HepG2 (cell line): Measurements from ENCODE around the gene CYYR1. TPM values are rescaled to one million over a fixed set of nuclear protein-coding genes. Genes with fewer than 3 reads are reported as not detected.

ENCODE experiments used
- ATAC-seq: fragments of 200-7000 bp; cut with Tn5 transposase; 3 replicates; pipeline ENCODE4 v1.9.1; 2020; ENCODE audit warnings: mild to moderate bottlenecking, moderate library complexity
- BruUV-seq: library from RNA; stranded (reverse); fragments of 400-500 nt; replicated peaks from 2 replicates; lab custom pipeline; 2021; lab: Mats Ljungman, UMichigan
- CTCF ChIA-PET: fragments of 300-600 bp; formaldehyde crosslinking; extraction: SDS; loops from one replicate; lab custom pipeline; 2021; ENCODE audit warnings: low total read pairs, inconsistent platforms, low intra/inter-chr PET ratio; lab: Yijun Ruan, JAX
- POLR2A ChIA-PET: fragments of 350-600 bp; sonication (Branson Sonifier 250); formaldehyde crosslinking; loops from one replicate; lab custom pipeline; 2020; ENCODE audit warnings: antibody characterized with exemption, inconsistent platforms; lab: Yijun Ruan, JAX
- DNase-seq: peaks from one replicate; pipeline ENCODE4 v3.0.0-alpha.2; 2015; ENCODE audit warnings: low spot score
- FAIRE-seq: peaks from 3 replicates; lab custom pipeline; 2011; peaks lifted over from hg19 to GRCh38; lab: Jason Lieb, UNC
- H2AFZ ChIP-seq: one replicate; pipeline ENCODE4 v1.6.1; 2011; ENCODE audit warnings: low read length, inconsistent platforms
- H3K27ac ChIP-seq: fragments of 300-600 bp; 3 replicates; pipeline ENCODE4 v1.8.0; 2011; ENCODE audit warnings: mixed run types, mild to moderate bottlenecking, mixed read lengths, low read length, inconsistent platforms; ENCODE audit not compliant: insufficient read depth; ENCODE audit errors: extremely low read length
- H3K27me3 ChIP-seq, 2 experiments: fragments of 200-600 bp in 1 of 2; 2 replicates in 1 of 2; 3 replicates in 1 of 2; pipeline versions ENCODE4 v1.6.0 to v1.8.0; 2011; ENCODE audit warnings: low read length in 2 of 2, mild to moderate bottlenecking in 2 of 2, moderate library complexity in 2 of 2, inconsistent platforms in 1 of 2; ENCODE audit not compliant: insufficient read depth in 2 of 2, control insufficient read depth in 1 of 2
- H3K36me3 ChIP-seq, 2 experiments: fragments of 200-600 bp in 1 of 2; replicated peaks in 1 of 2; 2 replicates in 1 of 2; 3 replicates in 1 of 2; pipeline versions ENCODE4 v1.5.1 to v1.8.0; 2011; ENCODE audit warnings: low read length in 2 of 2, inconsistent platforms in 1 of 2; ENCODE audit not compliant: insufficient read depth in 2 of 2, control insufficient read depth in 1 of 2
- H3K4me1 ChIP-seq: 2 replicates; pipeline ENCODE4 v1.5.1; 2012; ENCODE audit warnings: low read length, inconsistent platforms; ENCODE audit not compliant: insufficient read depth
- H3K4me2 ChIP-seq: 2 replicates; pipeline ENCODE4 v1.6.0; 2011; ENCODE audit warnings: low read depth, low read length, inconsistent platforms
- H3K4me3 ChIP-seq, 3 experiments: fragments of 200-600 bp in 1 of 3; sonication (generic), shearing (Covaris generic) in 1 of 3; replicated peaks in 1 of 3; 2 replicates each; pipeline ENCODE4 v1.5.1; 2011 to 2016; ENCODE audit warnings: low read length in 3 of 3, inconsistent platforms in 2 of 3, low read depth in 2 of 3, mild to moderate bottlenecking in 2 of 3, control low read depth in 1 of 3, mixed read lengths in 1 of 3; ENCODE audit not compliant: insufficient read depth in 1 of 3
- H3K79me2 ChIP-seq: one replicate; pipeline ENCODE4 v1.6.1; 2011; ENCODE audit warnings: low read length, inconsistent platforms; ENCODE audit not compliant: insufficient read depth
- H3K9ac ChIP-seq: 2 replicates; pipeline ENCODE4 v1.6.0; 2011; ENCODE audit warnings: mild to moderate bottlenecking, low read depth, low read length, inconsistent platforms; ENCODE audit not compliant: insufficient read depth
- H3K9me3 ChIP-seq: 2 replicates; pipeline ENCODE4 v1.5.1; 2012; ENCODE audit warnings: mild to moderate bottlenecking, low read length
- H4K20me1 ChIP-seq: 2 replicates; pipeline ENCODE4 v1.6.0; 2011; ENCODE audit warnings: inconsistent platforms, mild to moderate bottlenecking, low read length, moderate library complexity; ENCODE audit not compliant: insufficient read depth
- CENPBD1 ChIP-seq: sonication (generic); formaldehyde crosslinking; IDR thresholded peaks from 2 replicates; pipeline ENCODE4 v1.8.0; 2022; ENCODE audit warnings: missing genetic modification reagents, low read depth, mild to moderate bottlenecking, borderline replicate concordance
- FOXC1 ChIP-seq: sonication (generic); formaldehyde crosslinking; IDR thresholded peaks from 2 replicates; pipeline ENCODE4 v1.8.0; 2022; ENCODE audit warnings: mild to moderate bottlenecking, missing genetic modification reagents, borderline replicate concordance
- GZF1 ChIP-seq: sonication (generic); formaldehyde crosslinking; IDR thresholded peaks from 2 replicates; pipeline ENCODE4 v1.5.1; 2020; ENCODE audit warnings: mild to moderate bottlenecking, missing genetic modification reagents
- POGZ ChIP-seq: sonication (generic); formaldehyde crosslinking; IDR thresholded peaks from 2 replicates; pipeline ENCODE4 v1.4.0; 2020; ENCODE audit warnings: mild to moderate bottlenecking, missing genetic modification reagents
- SIX1 ChIP-seq: sonication (generic); formaldehyde crosslinking; IDR thresholded peaks from 2 replicates; pipeline ENCODE4 v1.4.0; 2020; ENCODE audit warnings: missing genetic modification reagents, borderline replicate concordance
- ZBTB34 ChIP-seq: sonication (generic); formaldehyde crosslinking; IDR thresholded peaks from 2 replicates; pipeline ENCODE4 v1.8.0; 2022; ENCODE audit warnings: mild to moderate bottlenecking, missing genetic modification reagents
- ZBTB37 ChIP-seq: sonication (generic); formaldehyde crosslinking; IDR thresholded peaks from 2 replicates; pipeline ENCODE4 v1.4.0; 2020; ENCODE audit warnings: mild to moderate bottlenecking, missing genetic modification reagents
- ZC3H4 ChIP-seq: sonication (generic); formaldehyde crosslinking; IDR thresholded peaks from 2 replicates; pipeline ENCODE4 v1.4.0; 2020; ENCODE audit warnings: missing genetic modification reagents, borderline replicate concordance
- ZNF337 ChIP-seq: sonication (generic); formaldehyde crosslinking; IDR thresholded peaks from 2 replicates; pipeline ENCODE4 v1.5.1; 2020; ENCODE audit warnings: missing genetic modification reagents, low read depth, mild to moderate bottlenecking, borderline replicate concordance
- ZNF343 ChIP-seq: sonication (generic); formaldehyde crosslinking; IDR thresholded peaks from 2 replicates; pipeline ENCODE4 v1.4.0; 2020; ENCODE audit warnings: mild to moderate bottlenecking, missing genetic modification reagents
- ZNF710 ChIP-seq: sonication (generic); formaldehyde crosslinking; IDR thresholded peaks from 2 replicates; pipeline ENCODE4 v1.5.0; 2020; ENCODE audit warnings: mild to moderate bottlenecking, missing genetic modification reagents, borderline replicate concordance
- WGBS: methylation state at CpG from one replicate; pipeline ENCODE4 v1.1.6; 2017; ENCODE audit warnings: low lambda C conversion rate; 5-methylcytosine and 5-hydroxymethylcytosine counted together
- in situ Hi-C: cut with HindIII; loops from 2 replicates; pipeline ENCODE4 v1.10.0; 2017; ENCODE audit warnings: low pct_unique_long_range_greater_than_20kb; ENCODE audit not compliant: extremely low pct_ligation_motif_present
- intact Hi-C: fragments of 100-400 bp; cut with micrococcal nuclease; formaldehyde crosslinking; loops from one replicate; pipeline ENCODE4 v1.10.0; 2022; ENCODE audit not compliant: unreplicated experiment
- polyA plus RNA-seq, 8 experiments: library from polyadenylated mRNA; depleted of rRNA in 3 of 8; stranded (reverse) in 7 of 8; unstranded in 1 of 8; fragments of >200 nt; fragmentation: Illumina TruSeq in 4 of 8; extraction: Trizol in 4 of 8; gene quantifications; 2 replicates each; pipeline versions ENCODE4 v1.2.1 to v1.2.3, GENCODE V29; 2011 to 2016; ENCODE audit warnings: low read depth in 4 of 8, missing spikeins in 1 of 8, mixed read lengths in 1 of 8; ENCODE audit not compliant: insufficient read depth in 1 of 8
- total RNA-seq, 5 experiments: library from RNA; depleted of rRNA; stranded (reverse); fragments of >200 nt; fragmentation: Illumina TruSeq; extraction: Trizol; gene quantifications; 2 replicates each; pipeline ENCODE4 v1.2.3, GENCODE V29; 2016; ENCODE audit warnings: low read depth in 1 of 5

Gene CYYR1
- total and polyA plus RNA-seq, 2 of the 13 experiments (the other 11 are each of a cell fraction or from before 2014, with no cell fraction given): not detected

GRCh38 chr21:26572076-26572701 is 897 bp downstream of the CYYR1 start:
- 29% methylated on average over 11 of the region's 11 CpGs for WGBS
- POLR2A ChIA-PET: no interaction called here
- no peak for ATAC-seq
- Histone ChIP-seq H3K9ac (no peak overlapping the region), H3K4me3 (no peak overlapping the region), H2AFZ (no peak overlapping the region), H3K4me1 (no peaks in the 10 kb centered on the region), H3K27ac (no peak overlapping the region), H3K79me2 (no peaks in the 10 kb centered on the region), H3K36me3 (no peaks in the 10 kb centered on the region), H3K4me2 (no peak overlapping the region), H3K9me3 (peaks cover 79% of the 10 kb centered on the region), H3K27me3 (no peaks in the 10 kb centered on the region), H4K20me1 (no peaks in the 10 kb centered on the region)
- in situ Hi-C loops (no loop called here), intact Hi-C loops (no loop called here)
- no peak for TF ChIP-seq FOXC1
- CTCF ChIA-PET: no interaction called here
- BruUV-seq: no TSS peak
- DNase-seq: no peak
- no peak for FAIRE-seq

DNA sequence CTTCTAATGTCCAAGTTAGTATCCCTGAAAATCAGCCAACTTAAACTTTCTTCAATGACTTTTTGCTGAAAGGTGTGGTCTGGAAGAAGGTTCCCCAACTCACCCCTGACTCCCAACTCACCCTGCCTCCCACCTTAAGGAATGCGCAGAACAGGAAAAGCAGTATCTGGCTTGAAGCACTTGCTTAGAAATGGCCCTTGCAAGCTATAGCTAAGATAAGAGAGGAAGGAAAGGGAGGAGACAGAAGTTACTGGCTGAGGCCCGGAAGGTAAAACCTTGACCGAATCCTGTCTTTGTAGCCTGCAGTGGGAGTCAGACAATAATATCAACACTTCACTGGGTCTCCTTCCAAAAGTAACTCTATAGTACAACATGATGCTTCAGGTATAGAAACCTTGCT is 2.9 kb downstream of the CYYR1 start:
- WGBS: 13% methylated on average over 3 of the region's 3 CpGs
- DNase-seq (no peak), ATAC-seq (no peak), FAIRE-seq (no peak)
- no TSS peak for BruUV-seq
- Histone ChIP-seq H3K27ac (no peak overlapping the region), H3K79me2 (no peaks in the 10 kb centered on the region), H3K27me3 (no peaks in the 10 kb centered on the region), H3K4me1 (no peaks in the 10 kb centered on the region), H4K20me1 (no peaks in the 10 kb centered on the region), H3K36me3 (no peaks in the 10 kb centered on the region), H3K9ac (no peak overlapping the region), H3K4me3 (no peak overlapping the region), H3K9me3 (peaks cover 85% of the 10 kb centered on the region), H3K4me2 (no peak overlapping the region), H2AFZ (no peak overlapping the region)
- CTCF ChIA-PET: no interaction called here
- in situ Hi-C loops: no loop called here
- POLR2A ChIA-PET: no interaction called here
- intact Hi-C loops: no loop called here
- no peak for TF ChIP-seq ZNF337 (CRISPR knock-in tag)
- TF ChIP-seq ZNF343 (CRISPR knock-in tag): no peak
- no peak for TF ChIP-seq CENPBD1 (CRISPR knock-in tag)
- no peak for TF ChIP-seq ZBTB37 (CRISPR knock-in tag)
- no peak for TF ChIP-seq GZF1 (CRISPR knock-in tag)
- no peak for TF ChIP-seq ZC3H4
- no peak for TF ChIP-seq SIX1 (CRISPR knock-in tag)
- no peak for TF ChIP-seq POGZ (CRISPR knock-in tag)
- TF ChIP-seq ZNF710 (CRISPR knock-in tag): no peak
- TF ChIP-seq ZBTB34: no peak
